ENCODE results near the gene CAPZB. TPM values are rescaled to one million over a fixed set of nuclear protein-coding genes. Genes with fewer than 3 reads are reported as not detected.

The CAPZB gene
- total and polyA plus RNA-seq, 2 donors = 136 to 255 TPM

- no peaks in the 10 kb centered on the region for H3K27me3 ChIP-seq (ENCODE audit: control insufficient read depth in 2 of 2, insufficient read depth in 1 of 2, low read length in 1 of 2)
- DNase-seq (ENCODE audit: low read depth in 6 of 9, low spot score in 9 of 9) = no peak
- 93% methylated on average over 7 of the region's 7 CpGs for WGBS
- no peak overlapping the region for H3K4me3 ChIP-seq (ENCODE audit: low read length in 2 of 2)
- H3K36me3 ChIP-seq (ENCODE audit: control insufficient read depth in 2 of 2, insufficient read depth in 2 of 2, low read length in 1 of 2) = peaks cover 0 to 15% of the 10 kb centered on the region in 2 donors
- no peaks in the 10 kb centered on the region for H3K9me3 ChIP-seq (ENCODE audit: control insufficient read depth in 2 of 2, insufficient read depth in 1 of 2, low read length in 1 of 2)
- peak overlapping the region; percentile 42 to 77 for H3K27ac ChIP-seq (ENCODE audit: low read depth in 1 of 2, low read length in 1 of 2)
- H3K4me1 ChIP-seq (ENCODE audit: control insufficient read depth in 2 of 2, insufficient read depth in 2 of 2, low read length in 2 of 2) = peaks cover 59 to 90% of the 10 kb centered on the region in 2 donors
These were observed 60.4 kb downstream of the CAPZB start for GRCh38 chr1:19424651-19425570.

- peak overlapping the region in 1 of 2 donors; percentile 27 for H3K27ac ChIP-seq (ENCODE audit: low read depth in 1 of 2, low read length in 1 of 2)
These were observed 62.2 kb downstream of the CAPZB start for GRCh38 chr1:19423130-19423529.

GRCh38 chr1:19421365-19421764 lies 64.0 kb downstream of the CAPZB start:
- Histone ChIP-seq H3K9me3 (ENCODE audit: control insufficient read depth in 2 of 2, insufficient read depth in 1 of 2, low read length in 1 of 2) (no peaks in the 10 kb centered on the region), H3K4me1 (ENCODE audit: control insufficient read depth in 2 of 2, insufficient read depth in 2 of 2, low read length in 2 of 2) (peaks cover 34 to 79% of the 10 kb centered on the region in 2 donors), H3K27ac (ENCODE audit: low read depth in 1 of 2, low read length in 1 of 2) (peak overlapping the region in 1 of 2 donors; percentile 22), H3K4me3 (ENCODE audit: low read length in 2 of 2) (no peak overlapping the region), H3K27me3 (ENCODE audit: control insufficient read depth in 2 of 2, insufficient read depth in 1 of 2, low read length in 1 of 2) (no peaks in the 10 kb centered on the region), H3K36me3 (ENCODE audit: control insufficient read depth in 2 of 2, insufficient read depth in 2 of 2, low read length in 1 of 2) (peaks cover 26 to 43% of the 10 kb centered on the region in 2 donors)
- 89% methylated on average over 4 of the region's 4 CpGs for WGBS
- no peak for DNase-seq (ENCODE audit: low read depth in 6 of 9, low spot score in 9 of 9)

More at GRCh38 chr1:19423130-19423529, 62.2 kb downstream of the CAPZB start:
- DNase-seq (ENCODE audit: low read depth in 6 of 9, low spot score in 9 of 9) = no peak
- H3K4me3 ChIP-seq (ENCODE audit: low read length in 2 of 2) = no peak overlapping the region
- H3K36me3 ChIP-seq (ENCODE audit: control insufficient read depth in 2 of 2, insufficient read depth in 2 of 2, low read length in 1 of 2) = peaks cover 16 to 33% of the 10 kb centered on the region in 2 donors
- WGBS = 94% methylated on average over 5 of the region's 5 CpGs
- peaks cover 47 to 84% of the 10 kb centered on the region in 2 donors for H3K4me1 ChIP-seq (ENCODE audit: control insufficient read depth in 2 of 2, insufficient read depth in 2 of 2, low read length in 2 of 2)
- H3K9me3 ChIP-seq (ENCODE audit: control insufficient read depth in 2 of 2, insufficient read depth in 1 of 2, low read length in 1 of 2) = no peaks in the 10 kb centered on the region
- H3K27me3 ChIP-seq (ENCODE audit: control insufficient read depth in 2 of 2, insufficient read depth in 1 of 2, low read length in 1 of 2) = no peaks in the 10 kb centered on the region

GRCh38 chr1:19420606-19421005 lies 64.7 kb downstream of the CAPZB start:
- H3K9me3 ChIP-seq (ENCODE audit: control insufficient read depth in 2 of 2, insufficient read depth in 1 of 2, low read length in 1 of 2) = no peaks in the 10 kb centered on the region
- H3K4me1 ChIP-seq (ENCODE audit: control insufficient read depth in 2 of 2, insufficient read depth in 2 of 2, low read length in 2 of 2) = peaks cover 26 to 75% of the 10 kb centered on the region in 2 donors
- no peak for DNase-seq (ENCODE audit: low read depth in 6 of 9, low spot score in 9 of 9)
- H3K4me3 ChIP-seq (ENCODE audit: low read length in 2 of 2) = no peak overlapping the region
- peaks cover 29 to 44% of the 10 kb centered on the region in 2 donors for H3K36me3 ChIP-seq (ENCODE audit: control insufficient read depth in 2 of 2, insufficient read depth in 2 of 2, low read length in 1 of 2)
- H3K27me3 ChIP-seq (ENCODE audit: control insufficient read depth in 2 of 2, insufficient read depth in 1 of 2, low read length in 1 of 2) = no peaks in the 10 kb centered on the region
- 99% methylated on average over 4 of the region's 4 CpGs for WGBS
- no peak overlapping the region for H3K27ac ChIP-seq (ENCODE audit: low read depth in 1 of 2, low read length in 1 of 2)

GRCh38 chr1:19419691-19420090 lies 65.6 kb downstream of the CAPZB start:
- peak overlapping the region in 1 of 2 donors; percentile 19 for H3K27ac ChIP-seq (ENCODE audit: low read depth in 1 of 2, low read length in 1 of 2)
- DNase-seq (ENCODE audit: low read depth in 6 of 9, low spot score in 9 of 9) = no peak
- WGBS = 96% methylated on average over 9 of the region's 9 CpGs

GRCh38 chr1:19418503-19418971 lies 66.8 kb downstream of the CAPZB start:
- no peak overlapping the region for H3K4me3 ChIP-seq (ENCODE audit: low read length in 2 of 2)
- H3K36me3 ChIP-seq (ENCODE audit: control insufficient read depth in 2 of 2, insufficient read depth in 2 of 2, low read length in 1 of 2) = peaks cover 31 to 59% of the 10 kb centered on the region in 2 donors
- H3K4me1 ChIP-seq (ENCODE audit: control insufficient read depth in 2 of 2, insufficient read depth in 2 of 2, low read length in 2 of 2) = peaks cover 14 to 69% of the 10 kb centered on the region in 2 donors
- no peaks in the 10 kb centered on the region for H3K9me3 ChIP-seq (ENCODE audit: control insufficient read depth in 2 of 2, insufficient read depth in 1 of 2, low read length in 1 of 2)
- no peaks in the 10 kb centered on the region for H3K27me3 ChIP-seq (ENCODE audit: control insufficient read depth in 2 of 2, insufficient read depth in 1 of 2, low read length in 1 of 2)
- H3K27ac ChIP-seq (ENCODE audit: low read depth in 1 of 2, low read length in 1 of 2) = no peak overlapping the region
- no peak for DNase-seq (ENCODE audit: low read depth in 6 of 9, low spot score in 9 of 9)
- 94% methylated on average over 5 of the region's 5 CpGs for WGBS

More at GRCh38 chr1:19419691-19420090, 65.6 kb downstream of the CAPZB start:
- Histone ChIP-seq H3K4me3 (ENCODE audit: low read length in 2 of 2) (no peak overlapping the region), H3K9me3 (ENCODE audit: control insufficient read depth in 2 of 2, insufficient read depth in 1 of 2, low read length in 1 of 2) (no peaks in the 10 kb centered on the region), H3K27me3 (ENCODE audit: control insufficient read depth in 2 of 2, insufficient read depth in 1 of 2, low read length in 1 of 2) (no peaks in the 10 kb centered on the region), H3K4me1 (ENCODE audit: control insufficient read depth in 2 of 2, insufficient read depth in 2 of 2, low read length in 2 of 2) (peaks cover 19 to 72% of the 10 kb centered on the region in 2 donors), H3K36me3 (ENCODE audit: control insufficient read depth in 2 of 2, insufficient read depth in 2 of 2, low read length in 1 of 2) (peaks cover 31 to 48% of the 10 kb centered on the region in 2 donors)

GRCh38 chr1:19416921-19417470 lies 68.3 kb downstream of the CAPZB start:
- H3K36me3 ChIP-seq (ENCODE audit: control insufficient read depth in 2 of 2, insufficient read depth in 2 of 2, low read length in 1 of 2) = peaks cover 31 to 61% of the 10 kb centered on the region in 2 donors
- no peaks in the 10 kb centered on the region for H3K27me3 ChIP-seq (ENCODE audit: control insufficient read depth in 2 of 2, insufficient read depth in 1 of 2, low read length in 1 of 2)
- H3K27ac ChIP-seq (ENCODE audit: low read depth in 1 of 2, low read length in 1 of 2) = peak overlapping the region in 1 of 2 donors; percentile 7
- H3K9me3 ChIP-seq (ENCODE audit: control insufficient read depth in 2 of 2, insufficient read depth in 1 of 2, low read length in 1 of 2) = no peaks in the 10 kb centered on the region
- peaks cover 14 to 71% of the 10 kb centered on the region in 2 donors for H3K4me1 ChIP-seq (ENCODE audit: control insufficient read depth in 2 of 2, insufficient read depth in 2 of 2, low read length in 2 of 2)
- WGBS = 95% methylated on average over 6 of the region's 6 CpGs
- no peak overlapping the region for H3K4me3 ChIP-seq (ENCODE audit: low read length in 2 of 2)
- no peak for DNase-seq (ENCODE audit: low read depth in 6 of 9, low spot score in 9 of 9)

GRCh38 chr1:19416145-19416544 lies 69.2 kb downstream of the CAPZB start:
- Histone ChIP-seq H3K9me3 (ENCODE audit: control insufficient read depth in 2 of 2, insufficient read depth in 1 of 2, low read length in 1 of 2) (no peaks in the 10 kb centered on the region), H3K36me3 (ENCODE audit: control insufficient read depth in 2 of 2, insufficient read depth in 2 of 2, low read length in 1 of 2) (peaks cover 31 to 68% of the 10 kb centered on the region in 2 donors), H3K4me3 (ENCODE audit: low read length in 2 of 2) (no peak overlapping the region), H3K4me1 (ENCODE audit: control insufficient read depth in 2 of 2, insufficient read depth in 2 of 2, low read length in 2 of 2) (peaks cover 8 to 70% of the 10 kb centered on the region in 2 donors), H3K27ac (ENCODE audit: low read depth in 1 of 2, low read length in 1 of 2) (peak overlapping the region in 1 of 2 donors; percentile 26), H3K27me3 (ENCODE audit: control insufficient read depth in 2 of 2, insufficient read depth in 1 of 2, low read length in 1 of 2) (no peaks in the 10 kb centered on the region)
- 99% methylated on average over 5 of the region's 5 CpGs for WGBS
- no peak for DNase-seq (ENCODE audit: low read depth in 6 of 9, low spot score in 9 of 9)
